BLaER1 (cell line): ENCODE measurements around the gene LCNL1.

Experiments used
- H3K27ac ChIP-seq: shearing (Covaris generic); formaldehyde crosslinking; 2 replicates; pipeline ENCODE4 v1.8.1; 2022
- H3K27me3 ChIP-seq: shearing (Covaris generic); formaldehyde crosslinking; 2 replicates; pipeline ENCODE4 v1.8.1; 2022
- H3K36me3 ChIP-seq: shearing (Covaris generic); formaldehyde crosslinking; 2 replicates; pipeline ENCODE4 v1.8.1; 2022
- H3K4me1 ChIP-seq: shearing (Covaris generic); formaldehyde crosslinking; 2 replicates; pipeline ENCODE4 v1.8.1; 2022
- H3K4me2 ChIP-seq: shearing (Covaris generic); formaldehyde crosslinking; 2 replicates; pipeline ENCODE4 v1.8.1; 2022
- H3K4me3 ChIP-seq: shearing (Covaris generic); formaldehyde crosslinking; 2 replicates; pipeline ENCODE4 v1.8.1; 2022
- H3K9ac ChIP-seq: shearing (Covaris generic); formaldehyde crosslinking; 2 replicates; pipeline ENCODE4 v1.8.1; 2022
- H3K9me3 ChIP-seq: shearing (Covaris generic); formaldehyde crosslinking; 2 replicates; pipeline ENCODE4 v1.8.1; 2022
- H4K20me1 ChIP-seq: shearing (Covaris generic); formaldehyde crosslinking; 2 replicates; pipeline ENCODE4 v1.8.1; 2022
- Cebpa-rat ChIP-seq: shearing (Covaris generic); IDR thresholded peaks from 2 replicates; pipeline ENCODE4 v1.8.1; 2022

The LCNL1 gene

GRCh38 chr9:136991993-136992818, 9.4 kb downstream of the LCNL1 start, which contains the start of gene PAXX:
Gene PAXX, plus strand, starts transcription at chr9:136992422. Its CDS starts 22 bp downstream, at chr9:136992444.
- Histone ChIP-seq H3K4me3 (peak within 1 kb of the TSS; percentile 82), H3K4me2 (peak within 1 kb of the TSS; percentile 99), H3K9me3 (no peaks in the 10 kb centered on the region), H3K27me3 (peaks cover 1% of the 10 kb centered on the region), H3K27ac (peak within 1 kb of the TSS; percentile 87), H4K20me1 (peaks cover 24% of the 10 kb centered on the region), H3K36me3 (peaks cover 15% of the 10 kb centered on the region), H3K9ac (peak within 1 kb of the TSS; percentile 89), H3K4me1 (peaks cover 48% of the 10 kb centered on the region)
- no peak for TF ChIP-seq Cebpa-rat

GRCh38 chr9:136992819-136993369, 10.1 kb downstream of the LCNL1 start:
- H3K9ac ChIP-seq, result peak overlapping the region; percentile 89
- no peaks in the 10 kb centered on the region for H3K9me3 ChIP-seq
- peaks cover 15% of the 10 kb centered on the region for H3K36me3 ChIP-seq
- peaks cover 24% of the 10 kb centered on the region for H4K20me1 ChIP-seq
- H3K4me3 ChIP-seq, result peak overlapping the region; percentile 82
- peaks cover 55% of the 10 kb centered on the region for H3K4me1 ChIP-seq
- no peaks in the 10 kb centered on the region; the same call in 1 of the 2 replicates for H3K27me3 ChIP-seq
- no peak for TF ChIP-seq Cebpa-rat
- H3K27ac ChIP-seq, result peak overlapping the region; percentile 87
- H3K4me2 ChIP-seq, result peak overlapping the region; percentile 99

GRCh38 chr9:136994180-136994887, 11.5 kb downstream of the LCNL1 start:
- H3K9me3 ChIP-seq, result no peaks in the 10 kb centered on the region
- peak overlapping the region; percentile 99 for H3K4me2 ChIP-seq
- no peak overlapping the region for H3K27ac ChIP-seq
- no peak overlapping the region for H3K9ac ChIP-seq
- H3K4me3 ChIP-seq, result no peak overlapping the region
- TF ChIP-seq Cebpa-rat, result no peak
- H4K20me1 ChIP-seq, result peaks cover 24% of the 10 kb centered on the region
- H3K4me1 ChIP-seq, result peaks cover 67% of the 10 kb centered on the region
- peaks cover 15% of the 10 kb centered on the region for H3K36me3 ChIP-seq
- no peaks in the 10 kb centered on the region for H3K27me3 ChIP-seq

- TF ChIP-seq Cebpa-rat, result no peak
- no peaks in the 10 kb centered on the region for H3K27me3 ChIP-seq
- H3K4me3 ChIP-seq, result no peak overlapping the region
- H3K27ac ChIP-seq, result no peak overlapping the region
- peaks cover 72% of the 10 kb centered on the region for H3K4me1 ChIP-seq
- peaks cover 24% of the 10 kb centered on the region for H4K20me1 ChIP-seq
- peaks cover 15% of the 10 kb centered on the region for H3K36me3 ChIP-seq
- peak overlapping the region; percentile 84; the same call in 1 of the 2 replicates for H3K4me2 ChIP-seq
- H3K9ac ChIP-seq, result no peak overlapping the region
- no peaks in the 10 kb centered on the region for H3K9me3 ChIP-seq
Observed at GRCh38 chr9:136994888-136995230, 12.1 kb downstream of the LCNL1 start.

- H4K20me1 ChIP-seq, result peaks cover 24% of the 10 kb centered on the region
- no peak for TF ChIP-seq Cebpa-rat
- H3K9me3 ChIP-seq, result no peaks in the 10 kb centered on the region
- no peaks in the 10 kb centered on the region for H3K27me3 ChIP-seq
- H3K27ac ChIP-seq, result no peak overlapping the region
- peaks cover 15% of the 10 kb centered on the region for H3K36me3 ChIP-seq
- H3K4me2 ChIP-seq, result peak overlapping the region; percentile 84
- peaks cover 77% of the 10 kb centered on the region for H3K4me1 ChIP-seq
- no peak overlapping the region for H3K4me3 ChIP-seq
- H3K9ac ChIP-seq, result no peak overlapping the region
Observed at GRCh38 chr9:136995362-136995761, 12.6 kb downstream of the LCNL1 start.

- Histone ChIP-seq H3K27ac (peak overlapping the region; percentile 46; the same call in 1 of the 2 replicates), H3K9me3 (no peaks in the 10 kb centered on the region), H4K20me1 (peaks cover 24% of the 10 kb centered on the region), H3K4me3 (no peak overlapping the region), H3K4me1 (peaks cover 81% of the 10 kb centered on the region), H3K27me3 (no peaks in the 10 kb centered on the region), H3K4me2 (peak overlapping the region; percentile 84), H3K36me3 (peaks cover 15% of the 10 kb centered on the region), H3K9ac (peak overlapping the region; percentile 66)
- TF ChIP-seq Cebpa-rat, result no peak
Observed at GRCh38 chr9:136995772-136996311, 13.0 kb downstream of the LCNL1 start.

- peaks cover 77% of the 10 kb centered on the region for H3K4me1 ChIP-seq
- H3K4me2 ChIP-seq, result peak within 1 kb of the TSS; percentile 84
- no peaks in the 10 kb centered on the region for H3K27me3 ChIP-seq
- peaks cover 24% of the 10 kb centered on the region for H4K20me1 ChIP-seq
- TF ChIP-seq Cebpa-rat, result no peak
- peaks cover 15% of the 10 kb centered on the region for H3K36me3 ChIP-seq
- H3K4me3 ChIP-seq, result no peak within 1 kb of the TSS
- no peaks in the 10 kb centered on the region for H3K9me3 ChIP-seq
- peak within 1 kb of the TSS; percentile 66 for H3K9ac ChIP-seq
- peak within 1 kb of the TSS; percentile 46; the same call in 1 of the 2 replicates for H3K27ac ChIP-seq
Observed at GRCh38 chr9:136996361-136997292, 13.8 kb downstream of the LCNL1 start, which contains the start of gene CLIC3. Gene CLIC3, minus strand, starts transcription at chr9:136996568. Its CDS starts 25 bp downstream, at chr9:136996543.

- Histone ChIP-seq H3K9ac (no peak overlapping the region), H3K4me2 (peak overlapping the region; percentile 84), H4K20me1 (peaks cover 24% of the 10 kb centered on the region), H3K9me3 (no peaks in the 10 kb centered on the region), H3K4me1 (peaks cover 75% of the 10 kb centered on the region), H3K27me3 (no peaks in the 10 kb centered on the region), H3K27ac (no peak overlapping the region), H3K4me3 (no peak overlapping the region), H3K36me3 (peaks cover 15% of the 10 kb centered on the region)
- TF ChIP-seq Cebpa-rat, result no peak
Observed at GRCh38 chr9:136997371-136997770, 14.6 kb downstream of the LCNL1 start.

GRCh38 chr9:136997830-136998234, 15.0 kb downstream of the LCNL1 start:
- no peaks in the 10 kb centered on the region for H3K27me3 ChIP-seq
- H3K9me3 ChIP-seq, result no peaks in the 10 kb centered on the region
- H3K9ac ChIP-seq, result no peak overlapping the region
- peaks cover 20% of the 10 kb centered on the region for H4K20me1 ChIP-seq
- peak overlapping the region; percentile 84 for H3K4me2 ChIP-seq
- H3K36me3 ChIP-seq, result peaks cover 15% of the 10 kb centered on the region
- no peak overlapping the region for H3K4me3 ChIP-seq
- peaks cover 72% of the 10 kb centered on the region for H3K4me1 ChIP-seq
- no peak for TF ChIP-seq Cebpa-rat
- no peak overlapping the region for H3K27ac ChIP-seq
